ENCODE results near the gene ATP6V1B1. TPM values are rescaled to one million over a fixed set of nuclear protein-coding genes. Genes with fewer than 3 reads are reported as not detected.
A peak's percentile ranks its signal among the peaks of the same experiment; 100 is the strongest.

ATP6V1B1 gene
- total RNA-seq, 1 donor from 2014 or later: 4.6 TPM

- peaks cover 31% of the 10 kb centered on the region for H3K27me3 Mint-ChIP-seq (ENCODE audit: low read depth)
- H3K4me1 Mint-ChIP-seq: peaks cover 59% of the 10 kb centered on the region
- H3K9me3 Mint-ChIP-seq: no peaks in the 10 kb centered on the region
- peak; percentile 85 for TF ChIP-seq CTCF (conservative IDR thresholded peaks at IDR 0.05)
- H3K27ac Mint-ChIP-seq (ENCODE audit: unreplicated experiment): no peak overlapping the region
- no peaks in the 10 kb centered on the region for H3K36me3 Mint-ChIP-seq (ENCODE audit: low read depth)
- peak; percentile 75 for DNase-seq (ENCODE audit: low read depth, low spot score)
- H3K4me3 Mint-ChIP-seq: peak overlapping the region; percentile 2
These were observed 11.2 kb downstream of the ATP6V1B1 start for GRCh38 chr2:70946832-70947442.

- Mint-ChIP-seq H3K27ac (ENCODE audit: unreplicated experiment) (no peak overlapping the region), H3K27me3 (ENCODE audit: low read depth) (peaks cover 38% of the 10 kb centered on the region), H3K36me3 (ENCODE audit: low read depth) (no peaks in the 10 kb centered on the region), H3K4me1 (peaks cover 54% of the 10 kb centered on the region), H3K9me3 (no peaks in the 10 kb centered on the region), H3K4me3 (no peak overlapping the region)
- no peak for DNase-seq (ENCODE audit: low read depth, low spot score)
- no peak for TF ChIP-seq CTCF (conservative IDR thresholded peaks at IDR 0.05)
These were observed 12.0 kb downstream of the ATP6V1B1 start for GRCh38 chr2:70947556-70948184.

GRCh38 chr2:70948337-70949003, 12.8 kb downstream of the ATP6V1B1 start:
- H3K9me3 Mint-ChIP-seq: no peaks in the 10 kb centered on the region
- DNase-seq (ENCODE audit: low read depth, low spot score): peak; percentile 87
- H3K36me3 Mint-ChIP-seq (ENCODE audit: low read depth): no peaks in the 10 kb centered on the region
- H3K27ac Mint-ChIP-seq (ENCODE audit: unreplicated experiment): peak overlapping the region; percentile 93
- peaks cover 46% of the 10 kb centered on the region for H3K4me1 Mint-ChIP-seq
- peaks cover 46% of the 10 kb centered on the region for H3K27me3 Mint-ChIP-seq (ENCODE audit: low read depth)
- H3K4me3 Mint-ChIP-seq: peak overlapping the region; percentile 76
- peak; percentile 91 for TF ChIP-seq CTCF (conservative IDR thresholded peaks at IDR 0.05)

GRCh38 chr2:70949086-70949485, 13.4 kb downstream of the ATP6V1B1 start:
- Mint-ChIP-seq H3K4me1 (peaks cover 39% of the 10 kb centered on the region), H3K4me3 (peak overlapping the region; percentile 47), H3K36me3 (ENCODE audit: low read depth) (no peaks in the 10 kb centered on the region), H3K27me3 (ENCODE audit: low read depth) (peaks cover 52% of the 10 kb centered on the region), H3K27ac (ENCODE audit: unreplicated experiment) (no peak overlapping the region), H3K9me3 (no peaks in the 10 kb centered on the region)
- DNase-seq (ENCODE audit: low read depth, low spot score): no peak
- TF ChIP-seq CTCF (conservative IDR thresholded peaks at IDR 0.05): no peak

- peaks cover 49% of the 10 kb centered on the region for H3K27me3 Mint-ChIP-seq (ENCODE audit: low read depth)
- no peaks in the 10 kb centered on the region for H3K36me3 Mint-ChIP-seq (ENCODE audit: low read depth)
- DNase-seq (ENCODE audit: low read depth, low spot score): no peak
- H3K4me1 Mint-ChIP-seq: no peaks in the 10 kb centered on the region
- H3K27ac Mint-ChIP-seq (ENCODE audit: unreplicated experiment): no peak overlapping the region
- no peaks in the 10 kb centered on the region for H3K9me3 Mint-ChIP-seq
- H3K4me3 Mint-ChIP-seq: no peak overlapping the region
- no peak for TF ChIP-seq CTCF (conservative IDR thresholded peaks at IDR 0.05)
These were observed 19.2 kb downstream of the ATP6V1B1 start for GRCh38 chr2:70954886-70955285.

All from neural crest cell (in vitro differentiated cells).